Renal pelvis (tissue), 4 donors: ENCODE results near the gene VTN. TPM values are rescaled to one million over a fixed set of nuclear protein-coding genes. Genes with fewer than 3 reads are reported as not detected.

Experiments used
- DNase-seq: peaks from one replicate; pipeline ENCODE4 v3.0.0-alpha.2; 2013
- polyA plus RNA-seq, 3 donors: library from polyadenylated mRNA; unstranded; fragments of 120-200 nt; gene quantifications; one replicate each; pipeline ENCODE4 v1.2.1, GENCODE V29; 2013; ENCODE audit not compliant: insufficient read length in 3 of 3

The VTN gene
- polyA plus RNA-seq, 3 donors, result 18.7 to 25.2 (median 20.4) TPM

DNA sequence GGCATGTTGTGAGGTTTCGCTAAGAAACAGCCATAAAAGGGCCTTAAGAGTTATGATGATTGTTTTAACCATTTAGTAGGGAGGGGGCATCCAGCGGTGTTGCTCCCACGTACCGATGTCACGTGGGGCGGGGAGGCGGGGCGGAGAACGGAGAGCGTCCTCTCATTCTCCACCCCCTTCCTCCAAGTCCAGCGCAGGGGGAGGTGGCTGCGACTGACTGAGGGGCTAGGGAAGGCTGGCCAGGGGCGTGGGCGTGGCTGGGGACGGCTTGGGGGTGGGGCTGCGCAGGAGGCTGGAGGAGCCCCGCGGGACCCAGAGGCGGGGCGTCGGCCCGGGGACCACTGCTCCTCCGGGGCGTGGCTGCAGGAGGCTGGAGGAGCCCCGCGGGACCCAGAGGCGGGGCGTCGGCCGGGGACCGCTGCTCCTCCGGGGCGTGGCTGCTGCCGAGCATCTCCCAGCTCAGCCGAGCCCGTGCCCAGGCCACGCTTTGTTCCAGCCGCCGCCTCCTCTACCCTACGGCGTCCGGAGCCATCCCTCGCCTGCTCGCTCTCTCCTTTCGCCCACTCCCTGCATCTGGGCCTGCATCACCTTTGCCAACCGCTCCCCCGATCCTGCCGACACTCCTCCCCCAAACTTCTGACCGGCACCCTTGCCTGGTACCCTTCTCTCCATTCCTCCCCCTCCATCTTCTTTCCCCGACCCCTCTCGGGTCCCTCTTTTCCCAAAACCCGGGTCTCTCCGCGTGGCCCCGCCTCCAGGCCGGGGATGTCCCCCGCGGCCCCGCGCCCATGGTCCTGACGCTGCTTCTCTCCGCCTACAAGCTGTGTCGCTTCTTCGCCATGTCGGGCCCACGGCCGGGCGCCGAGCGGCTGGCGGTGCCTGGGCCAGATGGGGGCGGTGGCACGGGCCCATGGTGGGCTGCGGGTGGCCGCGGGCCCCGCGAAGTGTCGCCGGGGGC lies 1.4 kb upstream of the VTN start, which contains the start of gene SARM1:
TSS of gene SARM1 (plus strand) at position 450 of the 958 bp plus-strand sequence. CDS start at position 789, 339 bp downstream.
- DNase-seq, result peak; percentile 92

DNA sequence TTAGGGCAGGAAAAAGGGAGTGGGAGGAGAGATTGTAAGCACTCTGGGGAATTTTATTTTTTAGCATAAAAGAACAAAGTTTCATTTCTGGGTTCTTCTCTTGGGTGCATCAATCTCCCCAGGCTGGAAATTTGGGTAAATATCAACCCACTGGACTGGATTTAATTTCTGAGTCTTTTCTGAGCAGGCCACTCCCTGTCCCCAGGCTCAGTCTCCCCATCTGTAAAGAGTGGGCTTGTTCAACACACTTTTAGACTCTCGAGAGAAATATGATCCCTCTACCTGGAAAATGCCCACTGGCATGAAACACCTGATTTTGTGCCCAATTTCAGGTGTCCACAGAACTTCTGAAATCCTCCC lies 617 bp upstream of the VTN start:
- DNase-seq, result no peak

DNA sequence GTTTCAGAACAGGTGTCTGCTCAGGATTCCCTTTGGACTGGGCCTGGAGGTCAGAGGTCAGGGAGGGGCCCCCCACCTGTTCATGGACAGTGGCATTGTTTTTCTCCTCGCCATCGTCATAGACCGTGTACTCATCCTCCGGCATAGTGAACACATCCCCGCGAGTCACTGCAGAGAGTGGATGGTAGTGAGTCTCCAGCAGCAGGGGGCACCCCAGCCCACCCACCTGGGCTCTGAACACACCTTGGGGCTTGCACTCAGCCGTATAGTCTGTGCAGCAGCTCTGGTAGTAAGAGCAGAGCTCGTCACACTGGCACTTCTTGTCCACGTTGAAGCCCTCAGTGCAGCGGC lies 448 bp downstream of the VTN start:
- DNase-seq, result no peak

DNA sequence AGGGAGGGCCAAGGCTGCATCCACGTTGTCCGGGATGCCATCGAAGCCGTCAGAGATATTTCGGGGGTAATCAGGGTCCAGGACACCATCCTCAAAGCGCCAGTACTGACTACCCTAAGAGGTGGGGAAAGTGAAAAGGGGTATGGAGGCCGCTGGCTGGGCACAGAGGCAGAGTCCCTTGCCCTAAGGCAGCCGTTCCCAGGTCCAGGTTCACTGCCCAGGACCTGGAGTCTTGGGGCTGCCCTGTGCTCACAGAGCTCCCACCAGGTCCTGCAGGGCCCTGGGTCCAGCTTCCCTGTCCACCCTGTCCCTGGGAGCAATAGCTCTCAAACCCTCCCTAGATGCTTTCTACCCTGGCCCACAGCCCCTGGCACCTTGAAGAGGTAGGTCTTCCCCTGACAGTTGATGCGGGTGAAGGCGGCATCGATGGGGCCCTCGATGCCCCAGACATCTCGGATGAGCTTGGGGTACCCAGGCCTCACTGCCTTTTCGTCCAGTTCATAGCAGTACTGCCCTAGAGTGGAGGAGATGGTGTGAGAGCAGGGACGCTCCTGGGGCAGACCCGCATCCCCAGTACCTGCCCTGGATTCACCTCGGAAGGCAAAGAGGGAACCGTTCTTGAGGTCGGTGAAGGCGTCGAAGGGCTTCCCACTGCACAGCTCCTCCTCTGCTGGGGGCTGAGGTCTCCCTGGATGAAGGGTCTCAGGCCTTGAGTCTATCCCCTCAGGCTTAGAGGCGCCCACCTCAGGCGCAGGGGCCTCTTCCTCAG lies 1.0 kb downstream of the VTN start:
- DNase-seq, result no peak

DNA sequence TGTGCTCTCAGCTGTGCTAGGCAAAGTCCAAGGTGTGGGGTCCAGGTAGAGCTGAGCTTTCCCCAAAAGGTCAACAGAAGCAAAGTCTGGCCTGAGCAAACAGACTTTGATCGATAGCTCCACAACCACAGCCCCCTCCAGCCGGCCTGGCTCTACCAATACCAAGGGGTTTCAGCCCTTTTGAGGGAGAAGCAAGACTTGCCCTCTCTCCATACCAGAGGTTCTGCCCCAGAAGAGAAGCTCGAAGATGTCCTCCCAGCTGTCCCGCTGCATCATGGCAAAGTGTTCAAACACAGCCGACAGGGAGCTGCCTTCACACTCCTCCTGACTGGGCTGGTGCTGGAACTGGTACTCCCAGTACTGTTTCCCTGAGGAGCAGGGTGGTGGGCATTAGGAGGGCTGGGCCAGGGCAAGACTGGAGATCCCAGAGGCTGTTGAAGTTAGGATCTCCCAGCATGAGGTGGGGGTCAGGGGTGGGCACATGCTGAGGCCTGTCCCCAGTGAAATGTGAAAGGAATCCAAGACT lies 1.7 kb downstream of the VTN start:
- no peak for DNase-seq

DNA sequence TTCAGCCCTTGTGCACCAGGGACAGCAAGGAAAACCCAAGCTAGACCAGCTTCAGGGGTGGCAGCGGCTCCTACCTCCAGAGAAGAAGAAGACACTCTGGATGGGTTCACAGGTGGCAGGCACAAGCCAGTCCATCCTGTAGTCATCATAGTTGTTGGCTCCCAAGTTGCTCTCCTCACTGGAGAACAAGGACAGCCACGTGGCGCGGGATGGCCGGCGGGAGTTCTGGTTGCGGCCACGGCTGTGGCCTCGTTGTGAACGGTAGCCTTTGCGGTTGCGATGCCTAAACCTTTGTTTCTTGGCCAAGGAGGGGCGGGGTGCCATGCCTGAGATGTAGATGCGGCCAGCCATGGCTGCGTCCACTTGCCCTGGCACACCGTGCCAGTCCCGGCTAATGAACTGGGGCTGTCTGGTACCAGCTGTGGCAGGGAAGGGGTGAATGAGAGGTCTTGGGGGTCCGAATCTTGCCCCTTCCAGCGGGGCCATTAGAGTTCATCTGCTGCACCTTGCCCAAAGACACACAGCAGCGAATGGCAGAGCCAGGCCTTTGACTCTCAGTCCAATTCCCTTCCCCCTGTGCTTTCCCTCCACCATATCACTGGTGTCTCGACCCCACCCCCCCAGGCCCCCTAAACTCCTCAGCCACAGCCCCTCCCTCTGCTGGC lies 2.3 kb downstream of the VTN start:
- DNase-seq, result no peak

DNA sequence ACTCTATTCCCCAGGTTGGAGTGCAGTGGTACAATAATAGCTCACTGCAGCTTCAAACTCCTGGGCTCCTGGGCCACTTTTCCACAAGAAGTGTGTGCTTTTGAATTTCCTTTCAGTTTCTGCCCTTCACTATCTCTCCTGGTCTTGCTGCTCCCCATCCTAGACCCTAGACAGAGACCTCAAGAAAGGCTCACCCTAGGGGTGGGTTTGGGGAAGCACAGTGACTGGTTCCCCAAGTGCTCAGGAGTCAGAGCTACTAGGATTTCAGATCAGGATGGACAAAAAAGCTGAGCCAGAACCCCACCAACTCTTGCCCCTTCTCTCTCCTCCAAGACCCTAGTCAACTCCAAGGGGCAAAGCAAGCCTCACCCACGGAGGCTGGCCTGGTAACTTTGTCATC lies 3.5 kb downstream of the VTN start:
- DNase-seq, result no peak

DNA sequence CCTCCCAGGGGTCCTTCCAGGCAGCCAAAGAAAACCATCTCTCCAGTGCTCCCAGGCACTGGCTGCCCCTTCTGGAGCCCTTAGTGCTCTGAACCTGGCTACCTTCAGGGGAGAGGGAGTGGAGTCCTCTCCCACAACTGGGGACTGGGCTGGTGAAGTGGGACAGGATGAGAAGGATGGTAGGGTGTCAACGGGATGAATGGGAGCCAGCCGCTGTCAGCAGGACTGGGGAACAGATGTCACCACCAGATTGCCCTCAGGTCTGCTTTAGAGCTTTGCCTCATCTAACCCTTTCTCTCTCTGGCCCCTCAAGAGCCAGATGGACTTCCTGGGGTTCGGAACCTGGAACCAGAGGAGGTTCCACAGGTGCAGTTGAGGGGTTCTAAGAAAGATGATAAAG lies 4.6 kb downstream of the VTN start:
- DNase-seq, result no peak

DNA sequence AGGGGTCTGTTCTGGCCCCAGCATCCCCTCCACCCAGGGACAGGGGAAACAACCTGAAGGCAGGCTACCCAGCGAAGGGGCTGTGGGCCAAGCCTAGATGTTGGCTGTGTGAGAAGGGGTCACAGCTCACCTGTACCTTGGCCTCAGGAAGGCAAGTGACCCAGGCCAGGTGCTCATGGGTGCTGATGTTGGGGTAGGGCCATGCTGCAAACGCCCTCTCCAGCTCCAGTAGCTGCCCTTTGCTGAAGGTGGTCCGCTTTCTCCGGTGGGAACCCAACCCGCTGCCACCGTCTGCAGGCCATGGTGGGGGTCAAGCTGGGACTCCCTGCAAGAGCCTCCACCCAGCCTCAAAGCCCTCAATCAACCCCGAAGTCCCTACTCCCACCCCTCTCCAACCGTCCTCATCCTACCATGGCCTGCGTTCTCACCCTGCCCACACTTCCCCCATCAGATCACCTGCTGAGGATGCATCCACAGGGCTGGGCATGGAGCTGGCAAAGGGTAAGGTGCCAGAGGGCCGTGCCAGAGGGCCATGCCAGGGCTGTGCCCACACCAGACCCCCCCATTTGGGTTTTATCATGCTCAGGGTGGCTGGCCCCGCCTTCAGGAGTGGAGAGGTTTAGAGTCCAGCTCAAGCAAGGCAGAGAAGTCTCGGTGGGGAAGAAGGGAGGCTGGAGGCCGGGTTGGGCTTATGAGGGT lies 5.3 kb downstream of the VTN start, which contains the start of gene SEBOX:
TSS of gene SEBOX (minus strand) at position 535 of the 699 bp plus-strand sequence. CDS start at position 487, 48 bp downstream.
- DNase-seq, result no peak

DNA sequence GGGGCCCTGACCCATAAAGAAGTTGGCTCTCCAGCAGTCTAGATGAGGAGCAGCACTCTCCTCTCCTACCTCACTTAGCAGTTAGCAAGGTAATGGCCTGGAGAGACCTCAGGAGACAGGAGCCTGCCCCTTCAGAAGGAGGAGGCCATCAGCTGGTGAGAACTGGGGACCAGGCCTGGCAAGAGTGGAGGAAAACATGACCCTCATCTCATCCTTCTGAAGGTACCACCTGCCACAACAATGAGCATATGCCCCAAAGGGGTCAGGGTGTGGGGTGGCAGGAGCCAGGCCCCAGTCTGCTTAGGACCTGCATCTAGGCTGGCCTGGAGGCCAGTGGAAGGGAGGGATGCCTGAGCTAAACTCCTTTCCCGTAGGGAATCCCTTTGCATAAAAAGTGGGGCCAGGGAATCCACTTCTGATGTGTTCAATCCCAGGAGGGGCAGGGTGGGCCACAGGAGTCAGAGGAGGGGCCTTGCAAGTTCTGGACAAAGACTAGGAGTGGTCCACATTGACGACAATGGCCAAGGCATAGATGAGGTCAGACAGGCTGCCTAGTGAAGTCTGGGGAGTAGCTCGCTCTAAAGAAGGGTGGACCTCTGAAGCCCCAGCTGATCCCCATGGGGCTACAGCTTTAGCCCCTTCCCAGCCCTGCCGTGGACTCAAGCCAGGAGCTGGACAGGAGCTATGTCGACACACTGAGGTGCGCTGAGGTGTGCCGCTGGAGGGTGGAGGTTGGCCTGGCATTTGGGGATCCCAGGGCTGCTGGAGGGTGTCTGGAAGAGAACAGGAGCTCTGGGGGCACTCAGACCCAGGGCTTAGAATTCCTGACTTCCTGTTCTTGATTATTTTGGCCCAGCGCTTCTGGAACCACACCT lies 6.1 kb downstream of the VTN start:
- no peak for DNase-seq

DNA sequence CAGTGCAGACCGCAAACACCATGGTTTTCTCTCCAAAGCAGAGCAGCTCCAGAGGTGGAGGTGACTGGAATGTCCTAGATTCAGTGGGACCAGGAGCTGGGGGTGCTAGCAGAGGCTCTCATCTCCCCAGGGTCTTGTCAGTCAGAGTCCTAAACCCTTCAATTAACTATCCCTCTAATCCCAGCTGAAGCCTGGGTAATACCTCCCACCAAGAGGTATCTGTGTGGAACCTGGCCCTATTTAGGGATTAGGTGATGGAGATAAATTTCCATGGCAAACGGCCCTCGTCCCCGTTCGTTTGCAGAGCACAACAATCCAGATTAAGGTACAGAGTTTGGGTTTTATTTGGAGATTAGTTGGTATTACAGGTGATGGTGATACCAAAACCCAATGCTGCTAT lies 6.9 kb downstream of the VTN start:
- no peak for DNase-seq

DNA sequence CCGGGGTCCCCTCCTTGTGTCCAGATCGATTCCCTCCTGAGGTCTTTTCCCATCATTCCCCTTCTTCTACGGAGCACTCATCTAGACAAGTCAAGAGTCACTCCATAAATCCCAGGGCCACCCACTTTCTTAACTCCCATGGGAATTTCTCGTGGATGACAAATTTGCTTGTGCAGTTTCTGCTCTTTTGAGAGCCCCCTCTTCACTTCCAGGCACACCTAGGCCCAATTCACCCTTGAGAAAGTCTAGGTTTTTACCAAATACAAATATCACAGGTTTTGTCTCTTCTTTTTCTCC lies 12.3 kb downstream of the VTN start:
- DNase-seq, result no peak

DNA sequence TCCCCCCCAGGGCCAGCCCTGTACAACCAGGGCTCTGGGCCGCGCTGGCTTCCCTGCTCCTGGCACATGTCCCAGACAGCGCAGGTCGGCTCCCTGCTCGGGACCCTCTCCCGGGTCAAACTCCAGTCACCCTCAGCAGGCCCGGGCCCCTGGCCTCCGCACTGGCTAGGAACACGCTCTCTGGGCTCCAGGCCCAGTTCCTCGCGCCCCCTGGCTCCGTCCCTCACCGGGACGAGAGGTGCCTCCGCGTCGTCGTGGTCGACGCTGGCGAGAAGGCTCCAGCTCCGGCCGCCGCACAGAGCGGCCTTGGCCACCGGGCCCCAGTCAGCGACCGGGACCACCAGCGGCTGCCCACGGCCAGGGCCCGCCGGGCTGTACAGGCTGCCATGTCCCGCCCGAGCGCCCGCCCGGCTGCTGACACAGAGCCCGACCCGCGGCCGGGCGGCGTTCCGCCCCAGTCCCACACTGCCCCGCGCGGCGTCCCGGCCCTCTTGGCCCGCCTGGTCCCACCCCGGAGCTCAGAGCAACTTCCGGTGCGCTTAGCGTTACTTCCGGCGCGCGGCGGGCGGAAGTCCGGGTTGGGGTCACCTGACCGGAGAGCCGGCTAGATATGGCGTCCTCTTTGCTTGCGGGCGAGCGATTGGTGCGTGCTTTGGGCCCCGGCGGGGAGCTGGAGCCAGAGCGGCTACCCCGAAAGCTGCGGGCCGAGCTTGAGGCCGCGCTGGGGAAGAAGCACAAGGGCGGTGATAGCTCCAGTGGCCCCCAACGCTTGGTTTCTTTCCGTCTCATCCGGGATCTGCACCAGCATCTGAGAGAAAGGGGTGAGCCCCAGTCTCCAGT lies 12.8 kb downstream of the VTN start, which contains the start of gene POLDIP2:
TSS of gene POLDIP2 (minus strand) at position 467 of the 840 bp plus-strand sequence. CDS start at position 388, 79 bp downstream.
- DNase-seq, result peak; percentile 95

DNA sequence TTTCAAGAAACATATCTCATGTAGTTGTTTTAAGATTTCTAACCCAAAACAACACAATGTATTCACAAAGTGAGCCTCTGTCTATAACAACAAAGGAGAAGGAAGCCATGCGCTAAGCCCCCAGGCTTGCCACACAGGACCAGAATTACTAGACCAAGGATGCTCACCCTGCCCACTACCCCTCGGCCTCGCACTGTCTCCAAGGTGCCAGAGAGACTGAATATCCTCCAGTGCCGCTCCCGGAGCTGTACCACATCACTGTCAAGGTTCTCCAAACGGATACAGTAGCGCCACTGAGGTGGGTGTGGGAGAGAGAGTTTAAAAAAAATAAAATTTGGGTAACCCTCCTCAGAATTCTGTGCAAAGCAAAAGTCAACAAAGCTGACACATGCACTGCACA lies 19.8 kb downstream of the VTN start:
- DNase-seq, result no peak

DNA sequence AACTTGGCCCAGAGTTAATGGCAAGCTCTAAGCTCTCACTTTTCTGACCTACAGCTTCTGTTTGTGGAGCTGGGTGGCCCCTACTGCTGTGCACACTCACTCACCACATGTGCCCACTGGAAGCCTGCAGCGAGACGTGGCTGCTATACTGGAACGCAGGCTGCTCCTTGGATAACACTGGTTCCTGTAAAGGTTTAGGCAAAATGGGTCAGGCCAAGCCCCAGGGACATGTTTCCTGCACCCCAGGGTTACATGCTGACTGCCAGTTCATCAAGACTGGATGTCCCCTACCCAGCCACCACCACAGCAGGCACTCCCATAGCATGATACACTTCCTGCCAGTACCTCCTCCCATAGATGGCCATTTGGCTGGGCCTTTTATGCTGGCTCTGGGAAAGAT lies 21.1 kb downstream of the VTN start:
- DNase-seq, result no peak

DNA sequence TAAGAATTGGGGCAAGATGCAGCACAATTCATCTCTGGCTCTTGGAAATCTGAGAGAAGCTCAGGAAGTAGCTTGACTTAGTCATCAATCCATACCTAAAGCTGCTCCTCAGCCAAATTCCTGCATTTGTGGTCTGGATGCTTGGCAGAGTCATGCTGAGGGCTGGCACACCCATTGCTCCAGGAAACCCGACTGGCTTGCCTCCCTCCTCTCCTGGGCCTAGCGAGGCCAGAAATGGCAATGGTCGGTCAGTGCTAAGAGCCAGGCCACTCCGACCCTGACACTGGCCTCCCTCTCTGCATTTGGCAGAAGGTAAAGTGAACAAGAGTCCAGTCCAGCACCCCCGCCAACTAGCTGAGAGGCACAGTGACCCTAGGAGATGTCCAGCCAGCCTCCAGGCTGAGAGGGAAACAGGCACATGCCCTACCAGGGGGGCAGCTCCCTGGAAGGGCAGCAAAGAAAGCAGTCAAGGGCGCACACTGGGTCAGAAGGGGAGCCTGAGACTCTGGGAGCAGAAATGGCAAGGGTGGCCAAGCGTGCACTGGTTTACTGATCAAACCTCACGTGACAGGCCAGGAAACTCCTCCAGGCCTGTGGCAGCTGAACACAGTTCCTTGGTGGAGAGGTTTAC lies 22.7 kb downstream of the VTN start:
- DNase-seq, result no peak

DNA sequence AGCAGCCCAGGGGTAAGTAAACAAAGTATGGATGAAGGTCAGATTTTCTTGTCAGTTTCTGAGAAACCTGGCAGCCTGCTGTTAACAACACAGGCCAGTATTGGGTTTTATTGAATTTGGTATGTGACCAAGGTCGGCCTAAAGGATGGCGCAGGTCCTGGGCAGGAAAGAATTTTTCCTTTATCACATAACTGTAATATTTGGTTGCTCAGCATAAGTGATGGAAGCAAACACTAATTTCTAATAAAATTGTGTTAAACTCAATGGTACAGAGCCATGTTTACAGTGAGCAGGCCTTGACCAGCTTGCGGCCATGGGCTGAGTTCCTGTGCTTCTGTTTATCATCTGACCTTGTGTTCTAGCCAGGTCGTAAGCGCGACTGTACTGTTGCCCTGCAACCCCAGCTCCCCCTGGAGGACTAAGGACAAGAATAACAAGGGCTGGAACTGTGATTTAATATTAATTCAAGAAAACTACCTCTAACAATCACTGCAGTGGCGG lies 23.3 kb downstream of the VTN start:
- DNase-seq, result no peak

DNA sequence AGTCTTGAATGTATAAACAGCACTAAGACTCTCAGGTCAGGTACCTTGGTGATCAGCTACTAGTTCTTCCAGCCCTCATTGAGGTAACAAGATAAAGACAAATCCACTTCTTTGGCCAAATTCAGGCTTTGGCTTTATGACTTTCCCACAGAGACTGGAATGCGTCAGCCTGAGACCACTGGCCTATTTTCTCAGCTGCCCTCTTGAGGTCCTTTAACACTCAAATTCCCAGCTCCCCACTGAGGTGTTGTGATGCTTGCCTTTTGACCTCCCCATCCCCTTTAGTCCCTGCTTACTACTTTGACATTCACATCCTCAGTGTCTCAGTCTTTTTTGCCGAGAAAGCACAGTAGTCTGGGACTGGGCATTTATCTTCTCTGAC lies 23.9 kb downstream of the VTN start:
- no peak for DNase-seq
